HepG2 (cell line): ENCODE results near the gene F2RL2.

Source experiments
- CTCF ChIP-seq: sonication (generic); formaldehyde crosslinking; IDR thresholded peaks from 2 replicates; pipeline ENCODE4 v1.5.0; 2020; ENCODE audit warnings: mild to moderate bottlenecking, missing genetic modification reagents, moderate library complexity
- FOXJ3 ChIP-seq: sonication (generic); formaldehyde crosslinking; IDR thresholded peaks from 2 replicates; pipeline ENCODE4 v1.4.0; 2020; ENCODE audit warnings: missing genetic modification reagents, mild to moderate bottlenecking, borderline replicate concordance
- KDM4B ChIP-seq: sonication (generic); formaldehyde crosslinking; IDR thresholded peaks from 2 replicates; pipeline ENCODE4 v1.4.0; 2020; ENCODE audit warnings: missing genetic modification reagents
- MAX ChIP-seq: IDR thresholded peaks from 2 replicates; pipeline ENCODE4 v1.6.1; 2012; ENCODE audit warnings: inconsistent platforms
- NFE2L2 ChIP-seq: fragments of 150-350 bp; IDR thresholded peaks from 2 replicates; pipeline ENCODE4 v1.6.1; 2014; ENCODE audit warnings: low read length
- PBX3 ChIP-seq: sonication (generic); formaldehyde crosslinking; IDR thresholded peaks from 2 replicates; pipeline ENCODE4 v1.8.1; 2023; ENCODE audit warnings: missing genetic modification reagents, inconsistent platforms, borderline replicate concordance
- RERE ChIP-seq: IDR thresholded peaks from 2 replicates; pipeline ENCODE4 v1.6.1; 2016; ENCODE audit warnings: low read depth, missing genetic modification reagents, missing compliant biosample characterization
- SIN3A ChIP-seq: IDR thresholded peaks from 2 replicates; pipeline ENCODE4 v1.6.1; 2011; ENCODE audit warnings: low read depth, mild to moderate bottlenecking, control low read depth, low read length, borderline replicate concordance
- ZBTB21 ChIP-seq: sonication (generic); formaldehyde crosslinking; IDR thresholded peaks from 2 replicates; pipeline ENCODE4 v1.4.0; 2020; ENCODE audit warnings: missing genetic modification reagents
- ZBTB43 ChIP-seq: sonication (generic); formaldehyde crosslinking; conservative IDR thresholded peaks from 2 replicates; pipeline ENCODE4 v1.4.0; 2020; ENCODE audit warnings: missing genetic modification reagents

- no peak for TF ChIP-seq MAX
- no peak for TF ChIP-seq RERE (CRISPR knock-in tag)
- no peak for TF ChIP-seq PBX3 (CRISPR knock-in tag)
- TF ChIP-seq ZBTB43 (CRISPR knock-in tag): no peak
- TF ChIP-seq SIN3A: no peak
- TF ChIP-seq CTCF (CRISPR knock-in tag): no peak
- no peak for TF ChIP-seq KDM4B (CRISPR knock-in tag)
- no peak for TF ChIP-seq NFE2L2
- TF ChIP-seq ZBTB21: no peak
- TF ChIP-seq FOXJ3: no peak
Measured at GRCh38 chr5:76638479-76638878, 15.3 kb upstream of the F2RL2 start.
